HepG2 (cell line): ENCODE measurements around the gene NFE2L2. TPM values are rescaled to one million over a fixed set of nuclear protein-coding genes. Genes with fewer than 3 reads are reported as not detected.

Experiments used
- ATAD3A ChIP-seq: sonication (generic); formaldehyde crosslinking; IDR thresholded peaks from 2 replicates; pipeline ENCODE4 v1.4.0; 2020; ENCODE audit warnings: missing genetic modification reagents
- ATF2 ChIP-seq: sonication (generic); formaldehyde crosslinking; IDR thresholded peaks from 2 replicates; pipeline ENCODE4 v1.4.0; 2020; ENCODE audit warnings: missing genetic modification reagents
- ESRRA ChIP-seq: sonication (generic); formaldehyde crosslinking; IDR thresholded peaks from 2 replicates; pipeline ENCODE4 v1.5.1; 2020; ENCODE audit warnings: mild to moderate bottlenecking, low read depth, missing genetic modification reagents
- ETV5 ChIP-seq: IDR thresholded peaks from 2 replicates; pipeline ENCODE4 v1.6.1; 2018; ENCODE audit warnings: missing biosample characterization, missing genetic modification reagents, inconsistent platforms, borderline replicate concordance
- PAWR ChIP-seq: sonication (generic); formaldehyde crosslinking; IDR thresholded peaks from 2 replicates; pipeline ENCODE4 v1.4.0; 2020; ENCODE audit warnings: missing genetic modification reagents, mild to moderate bottlenecking, borderline replicate concordance
- RXRB ChIP-seq: IDR thresholded peaks from 2 replicates; pipeline ENCODE4 v1.6.1; 2016; ENCODE audit warnings: borderline replicate concordance, missing genetic modification reagents, missing compliant biosample characterization
- SAP130 ChIP-seq: IDR thresholded peaks from 2 replicates; pipeline ENCODE4 v1.6.1; 2016; ENCODE audit warnings: low read depth
- SKI ChIP-seq: fragments of 450-650 bp; IDR thresholded peaks from one replicate; pipeline ENCODE4 v1.6.1; 2018; ENCODE audit warnings: mild to moderate bottlenecking; ENCODE audit not compliant: partially characterized antibody
- SNRNP70 ChIP-seq: fragments of 200-400 bp; formaldehyde crosslinking; IDR thresholded peaks from 2 replicates; pipeline ENCODE4 v1.6.1; 2017; ENCODE audit warnings: mild to moderate bottlenecking, low read depth, low read length, moderate library complexity
- TRIM24 ChIP-seq: sonication (generic); formaldehyde crosslinking; IDR thresholded peaks from 2 replicates; pipeline ENCODE4 v1.8.0; 2022; ENCODE audit warnings: mild to moderate bottlenecking, missing genetic modification reagents
- YY1 ChIP-seq: IDR thresholded peaks from 2 replicates; pipeline ENCODE4 v1.6.1; 2011; ENCODE audit warnings: low read length, low read depth, moderate library complexity, mild to moderate bottlenecking; ENCODE audit not compliant: insufficient read depth, insufficient replicate concordance
- ZFP36L2 ChIP-seq: sonication (generic); formaldehyde crosslinking; IDR thresholded peaks from 2 replicates; pipeline ENCODE4 v1.4.0; 2020; ENCODE audit warnings: missing genetic modification reagents
- ZFYVE20 ChIP-seq: sonication (generic); formaldehyde crosslinking; IDR thresholded peaks from 2 replicates; pipeline ENCODE4 v1.8.0; 2023; ENCODE audit warnings: low read depth, mild to moderate bottlenecking, moderate library complexity, missing genetic modification reagents, borderline replicate concordance
- ZNF12 ChIP-seq: sonication (generic); formaldehyde crosslinking; IDR thresholded peaks from 2 replicates; pipeline ENCODE4 v1.5.0; 2020; ENCODE audit warnings: missing genetic modification reagents
- ZNF124 ChIP-seq: sonication (generic); formaldehyde crosslinking; IDR thresholded peaks from 2 replicates; pipeline ENCODE4 v1.4.0; 2020; ENCODE audit warnings: missing genetic modification reagents
- ZNF282 ChIP-seq: fragments of 450-650 bp; IDR thresholded peaks from 2 replicates; pipeline ENCODE4 v1.6.1; 2018; ENCODE audit not compliant: partially characterized antibody
- ZNF468 ChIP-seq: sonication (generic); formaldehyde crosslinking; IDR thresholded peaks from 2 replicates; pipeline ENCODE4 v1.8.0; 2022; ENCODE audit warnings: mild to moderate bottlenecking, moderate library complexity, missing genetic modification reagents
- ZNF691 ChIP-seq: sonication (generic); formaldehyde crosslinking; IDR thresholded peaks from 2 replicates; pipeline ENCODE4 v1.4.0; 2020; ENCODE audit warnings: missing genetic modification reagents, low read depth, mild to moderate bottlenecking, borderline replicate concordance
- ZNF772 ChIP-seq: sonication (generic); formaldehyde crosslinking; IDR thresholded peaks from 2 replicates; pipeline ENCODE4 v1.5.0; 2020; ENCODE audit warnings: mild to moderate bottlenecking, missing genetic modification reagents
- ZSCAN12 ChIP-seq: sonication (generic); formaldehyde crosslinking; IDR thresholded peaks from 2 replicates; pipeline ENCODE4 v1.9.0; 2021; ENCODE audit warnings: mild to moderate bottlenecking, missing genetic modification reagents
- ZSCAN29 ChIP-seq: sonication (generic); formaldehyde crosslinking; conservative IDR thresholded peaks from 2 replicates; pipeline ENCODE4 v1.4.0; 2020; ENCODE audit warnings: mild to moderate bottlenecking, missing genetic modification reagents
- polyA plus RNA-seq, 8 experiments: library from polyadenylated mRNA; depleted of rRNA in 3 of 8; stranded (reverse) in 7 of 8; unstranded in 1 of 8; fragments of >200 nt; fragmentation: Illumina TruSeq in 4 of 8; extraction: Trizol in 4 of 8; gene quantifications; 2 replicates each; pipeline versions ENCODE4 v1.2.1 to v1.2.3, GENCODE V29; 2011 to 2016; ENCODE audit warnings: low read depth in 4 of 8, missing spikeins in 1 of 8, mixed read lengths in 1 of 8; ENCODE audit not compliant: insufficient read depth in 1 of 8
- total RNA-seq, 5 experiments: library from RNA; depleted of rRNA; stranded (reverse); fragments of >200 nt; fragmentation: Illumina TruSeq; extraction: Trizol; gene quantifications; 2 replicates each; pipeline ENCODE4 v1.2.3, GENCODE V29; 2016; ENCODE audit warnings: low read depth in 1 of 5
- TF ChIP-seq, protein P1 (sequence below): IDR thresholded peaks from 2 replicates; pipeline ENCODE4 v1.6.1; 2016; ENCODE audit warnings: low read depth, control low read depth
- TF ChIP-seq, protein P2 (sequence below): sonication (generic); formaldehyde crosslinking; IDR thresholded peaks from 2 replicates; pipeline ENCODE4 v1.5.0; 2020; ENCODE audit warnings: mild to moderate bottlenecking, missing genetic modification reagents

NFE2L2 gene
- total and polyA plus RNA-seq, 2 of the 13 experiments (the other 11 are each of a cell fraction or from before 2014, with no cell fraction given): 84.6 to 215 TPM

- TF ChIP-seq ZNF691 (CRISPR knock-in tag) (no peak; the same call in 1 of the 2 replicates), RXRB (CRISPR knock-in tag) (peak; percentile 67), ZNF12 (CRISPR knock-in tag) (no peak), ZNF468 (CRISPR knock-in tag) (no peak), ESRRA (CRISPR knock-in tag) (peak; percentile 74; the same call in 1 of the 2 replicates), PAWR (CRISPR knock-in tag) (0 out of 2 replicates have a peak, but pooled peaks have one; percentile 18), SNRNP70 (no peak), ZSCAN12 (peak; percentile 86; the same call in 1 of the 2 replicates), SAP130 (CRISPR knock-in tag) (peak; percentile 86), ZNF282 (no peak), ZFP36L2 (CRISPR knock-in tag) (no peak), ZSCAN29 (CRISPR knock-in tag) (peak; percentile 81), ATF2 (peak; percentile 67), ZNF124 (peak; percentile 80), ZFYVE20 (no peak), YY1 (peak; percentile 87), TRIM24 (CRISPR knock-in tag) (0 out of 2 replicates have a peak, but pooled peaks have one; percentile 57), SKI (peak; percentile 68), ATAD3A (CRISPR knock-in tag) (no peak), ETV5 (CRISPR knock-in tag) (peak; percentile 88), ZNF772 (no peak)
- TF ChIP-seq, protein P1, sequence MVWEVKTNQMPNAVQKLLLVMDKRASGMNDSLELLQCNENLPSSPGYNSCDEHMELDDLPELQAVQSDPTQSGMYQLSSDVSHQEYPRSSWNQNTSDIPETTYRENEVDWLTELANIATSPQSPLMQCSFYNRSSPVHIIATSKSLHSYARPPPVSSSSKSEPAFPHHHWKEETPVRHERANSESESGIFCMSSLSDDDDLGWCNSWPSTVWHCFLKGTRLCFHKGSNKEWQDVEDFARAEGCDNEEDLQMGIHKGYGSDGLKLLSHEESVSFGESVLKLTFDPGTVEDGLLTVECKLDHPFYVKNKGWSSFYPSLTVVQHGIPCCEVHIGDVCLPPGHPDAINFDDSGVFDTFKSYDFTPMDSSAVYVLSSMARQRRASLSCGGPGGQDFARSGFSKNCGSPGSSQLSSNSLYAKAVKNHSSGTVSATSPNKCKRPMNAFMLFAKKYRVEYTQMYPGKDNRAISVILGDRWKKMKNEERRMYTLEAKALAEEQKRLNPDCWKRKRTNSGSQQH (CRISPR knock-in tag): no peak
- TF ChIP-seq, protein P2, sequence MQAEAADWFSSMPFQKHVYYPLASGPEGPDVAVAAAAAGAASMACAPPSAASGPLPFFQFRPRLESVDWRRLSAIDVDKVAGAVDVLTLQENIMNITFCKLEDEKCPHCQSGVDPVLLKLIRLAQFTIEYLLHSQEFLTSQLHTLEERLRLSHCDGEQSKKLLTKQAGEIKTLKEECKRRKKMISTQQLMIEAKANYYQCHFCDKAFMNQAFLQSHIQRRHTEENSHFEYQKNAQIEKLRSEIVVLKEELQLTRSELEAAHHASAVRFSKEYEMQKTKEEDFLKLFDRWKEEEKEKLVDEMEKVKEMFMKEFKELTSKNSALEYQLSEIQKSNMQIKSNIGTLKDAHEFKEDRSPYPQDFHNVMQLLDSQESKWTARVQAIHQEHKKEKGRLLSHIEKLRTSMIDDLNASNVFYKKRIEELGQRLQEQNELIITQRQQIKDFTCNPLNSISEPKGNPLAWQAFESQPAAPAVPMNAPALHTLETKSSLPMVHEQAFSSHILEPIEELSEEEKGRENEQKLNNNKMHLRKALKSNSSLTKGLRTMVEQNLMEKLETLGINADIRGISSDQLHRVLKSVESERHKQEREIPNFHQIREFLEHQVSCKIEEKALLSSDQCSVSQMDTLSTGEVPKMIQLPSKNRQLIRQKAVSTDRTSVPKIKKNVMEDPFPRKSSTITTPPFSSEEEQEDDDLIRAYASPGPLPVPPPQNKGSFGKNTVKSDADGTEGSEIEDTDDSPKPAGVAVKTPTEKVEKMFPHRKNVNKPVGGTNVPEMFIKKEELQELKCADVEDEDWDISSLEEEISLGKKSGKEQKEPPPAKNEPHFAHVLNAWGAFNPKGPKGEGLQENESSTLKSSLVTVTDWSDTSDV (CRISPR knock-in tag): no peak
Observed at GRCh38 chr2:177264693-177265587, at the start of gene NFE2L2 (continued).
